Liver (tissue), 9 donors: ENCODE data around the gene RNF141. TPM values are rescaled to one million over a fixed set of nuclear protein-coding genes. Genes with fewer than 3 reads are reported as not detected.

ENCODE experiments used
- DNase-seq: peaks from one replicate; pipeline ENCODE4 v3.0.0-alpha.2; 2017; ENCODE audit warnings: low spot score
- H3K27ac ChIP-seq, 2 donors: one replicate each; pipeline ENCODE4 v1.7.0; 2013; ENCODE audit warnings: inconsistent platforms in 2 of 2, low read length in 2 of 2, control low read depth in 1 of 2, low read depth in 1 of 2, mild to moderate bottlenecking in 1 of 2
- H3K27me3 ChIP-seq, 4 donors: one replicate each; pipeline versions ENCODE4 v1.6.1 to v1.7.0; 2013; ENCODE audit warnings: low read length in 3 of 4, inconsistent platforms in 1 of 4, mild to moderate bottlenecking in 1 of 4, moderate library complexity in 1 of 4; ENCODE audit not compliant: control insufficient read depth in 4 of 4, insufficient read depth in 4 of 4
- H3K36me3 ChIP-seq, 4 donors: one replicate each; pipeline versions ENCODE4 v1.6.1 to v1.7.0; 2013; ENCODE audit warnings: low read length in 3 of 4, mild to moderate bottlenecking in 3 of 4, low read depth in 1 of 4, moderate library complexity in 1 of 4; ENCODE audit not compliant: control insufficient read depth in 4 of 4, insufficient read depth in 3 of 4
- H3K4me1 ChIP-seq, 4 donors: one replicate each; pipeline versions ENCODE4 v1.6.1 to v1.7.0; 2013; ENCODE audit warnings: low read length in 3 of 4, mild to moderate bottlenecking in 3 of 4, moderate library complexity in 1 of 4; ENCODE audit not compliant: control insufficient read depth in 4 of 4, insufficient read depth in 4 of 4
- H3K4me3 ChIP-seq, 3 donors: one replicate each; pipeline versions ENCODE4 v1.6.1 to v1.7.0; 2013; ENCODE audit warnings: low read length in 3 of 3, control low read depth in 1 of 3, low read depth in 1 of 3, mild to moderate bottlenecking in 1 of 3
- H3K9ac ChIP-seq, 2 donors: one replicate each; pipeline ENCODE4 v1.7.0; 2013; ENCODE audit warnings: low read length in 2 of 2, mild to moderate bottlenecking in 2 of 2, moderate library complexity in 2 of 2, control low read depth in 1 of 2, low read depth in 1 of 2
- H3K9me3 ChIP-seq, 4 donors: one replicate each; pipeline versions ENCODE4 v1.6.1 to v1.7.0; 2013; ENCODE audit warnings: low read length in 3 of 4; ENCODE audit not compliant: control insufficient read depth in 4 of 4
- FOXA1 ChIP-seq: IDR thresholded peaks from 2 replicates; pipeline ENCODE4 v1.6.1; 2016; ENCODE audit warnings: antibody characterized with exemption
- FOXA2 ChIP-seq: IDR thresholded peaks from 2 replicates; pipeline ENCODE4 v1.6.1; 2016; ENCODE audit warnings: antibody characterized with exemption
- HNF4G ChIP-seq: IDR thresholded peaks from 2 replicates; pipeline ENCODE4 v1.6.1; 2016; ENCODE audit warnings: antibody characterized with exemption
- JUND ChIP-seq, 2 donors: IDR thresholded peaks; 2 replicates each; pipeline ENCODE4 v1.6.1; 2016; ENCODE audit warnings: antibody characterized with exemption in 2 of 2
- NR2F2 ChIP-seq: IDR thresholded peaks from 2 replicates; pipeline ENCODE4 v1.6.1; 2016; ENCODE audit warnings: antibody characterized with exemption
- RAD21 ChIP-seq, 2 donors: IDR thresholded peaks; 2 replicates each; pipeline ENCODE4 v1.6.1; 2016; ENCODE audit warnings: antibody characterized with exemption in 2 of 2, mild to moderate bottlenecking in 2 of 2
- RXRA ChIP-seq, 2 donors: IDR thresholded peaks; 2 replicates each; pipeline ENCODE4 v1.6.1; 2017 to 2018; ENCODE audit warnings: antibody characterized with exemption in 2 of 2, mild to moderate bottlenecking in 1 of 2
- TAF1 ChIP-seq: conservative IDR thresholded peaks from 2 replicates; pipeline ENCODE4 v1.6.1; 2016; ENCODE audit warnings: antibody characterized with exemption, mild to moderate bottlenecking
- WGBS: extraction: QIAGEN DNeasy Blood & Tissue Kit; methylation state at CpG from one replicate; pipeline ENCODE4 v1.1.7; 2013; 5-methylcytosine and 5-hydroxymethylcytosine counted together
- polyA plus RNA-seq, 2 donors: library from polyadenylated mRNA; stranded (reverse) in 1 of 2; unstranded in 1 of 2; fragments of 200-250 nt in 1 of 2; fragments of >200 nt in 1 of 2; fragmentation: Nextera tagmentation in 1 of 2; extraction: Ambion mirVana in 1 of 2; gene quantifications; one replicate each; pipeline versions ENCODE4 v1.2.1 to v1.2.3, GENCODE V29; 2013 to 2015
- total RNA-seq, 2 donors: library from RNA; depleted of rRNA; stranded (reverse); fragments of >200 nt; gene quantifications; one replicate each; pipeline ENCODE4 v1.2.3, GENCODE V29; 2014
- TF ChIP-seq, protein P1 (sequence below): IDR thresholded peaks from 2 replicates; pipeline ENCODE4 v1.6.1; 2016; ENCODE audit warnings: antibody characterized with exemption
- TF ChIP-seq, protein P2 (sequence below): IDR thresholded peaks from 2 replicates; pipeline ENCODE4 v1.6.1; 2016; ENCODE audit warnings: antibody characterized with exemption, mild to moderate bottlenecking
- TF ChIP-seq, protein P3 (sequence below): fragments of 150-350 bp; IDR thresholded peaks from 2 replicates; pipeline ENCODE4 v1.5.1; 2017; ENCODE audit warnings: improper control_type of control experiment, low read depth, low read length; ENCODE audit not compliant: missing input control
- TF ChIP-seq, protein P4 (sequence below): IDR thresholded peaks from 2 replicates; pipeline ENCODE4 v1.6.1; 2016; ENCODE audit warnings: antibody characterized with exemption
- TF ChIP-seq, protein P5 (sequence below): IDR thresholded peaks from 2 replicates; pipeline ENCODE4 v1.6.1; 2016; ENCODE audit warnings: antibody characterized with exemption
- donor health status: healthy.
- donor health status: healthy.
- donor health status: healthy.
- donor health status: healthy.
- donor health status: healthy.

RNF141 gene
- total and polyA plus RNA-seq, 4 donors: 6.9 to 14.6 (median 13.0) TPM

DNA sequence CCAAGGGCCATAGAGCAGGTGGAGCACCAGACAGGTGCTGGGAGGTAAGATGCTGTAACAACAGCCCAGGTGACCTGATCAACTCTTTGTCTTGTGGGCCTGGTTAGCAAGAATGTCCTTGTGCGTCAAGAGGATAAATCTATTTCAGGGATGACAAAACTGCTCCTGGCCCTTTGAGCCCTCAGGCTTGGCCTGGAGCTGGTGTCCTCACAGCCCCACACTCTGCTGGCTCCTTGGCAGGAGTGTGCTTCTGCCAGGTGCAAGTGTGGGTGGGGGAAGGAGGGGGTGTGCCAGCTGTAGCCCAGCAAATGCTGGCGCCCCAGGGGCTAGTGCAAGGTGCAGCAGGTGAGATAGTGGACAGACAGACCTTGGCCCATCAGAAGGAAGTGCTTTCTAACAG lies 66.4 kb downstream of the RNF141 start:
- H3K9ac ChIP-seq: no peak overlapping the region
- no peak for DNase-seq
- H3K36me3 ChIP-seq: no peaks in the 10 kb centered on the region

DNA sequence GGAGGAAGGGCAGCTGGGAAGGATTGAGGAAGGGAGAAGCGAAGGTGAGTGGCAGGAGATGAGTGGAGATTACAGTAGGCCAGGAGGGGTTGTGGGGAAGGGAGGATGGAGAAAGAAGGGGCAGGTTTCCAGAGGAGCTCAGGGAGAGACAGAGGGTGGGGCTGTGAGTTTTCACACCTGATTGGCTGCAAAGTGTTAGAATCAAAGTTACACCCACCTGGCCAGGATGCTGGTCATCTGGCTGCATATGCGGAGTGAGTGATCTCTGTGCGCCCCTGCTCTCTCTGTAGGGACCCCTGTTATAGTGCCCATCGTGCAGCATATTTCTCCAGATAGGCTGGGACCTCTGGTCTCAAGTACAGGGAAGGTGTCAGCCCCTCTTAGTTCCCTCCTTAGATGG lies 67.6 kb downstream of the RNF141 start:
- TF ChIP-seq HNF4G (no peak), JUND (IDR thresholded peaks at IDR 0.05) (no peak), RAD21 (IDR thresholded peaks at IDR 0.05) (no peak), RXRA (IDR thresholded peaks at IDR 0.05) (no peak), NR2F2 (no peak)
- TF ChIP-seq, protein P1, sequence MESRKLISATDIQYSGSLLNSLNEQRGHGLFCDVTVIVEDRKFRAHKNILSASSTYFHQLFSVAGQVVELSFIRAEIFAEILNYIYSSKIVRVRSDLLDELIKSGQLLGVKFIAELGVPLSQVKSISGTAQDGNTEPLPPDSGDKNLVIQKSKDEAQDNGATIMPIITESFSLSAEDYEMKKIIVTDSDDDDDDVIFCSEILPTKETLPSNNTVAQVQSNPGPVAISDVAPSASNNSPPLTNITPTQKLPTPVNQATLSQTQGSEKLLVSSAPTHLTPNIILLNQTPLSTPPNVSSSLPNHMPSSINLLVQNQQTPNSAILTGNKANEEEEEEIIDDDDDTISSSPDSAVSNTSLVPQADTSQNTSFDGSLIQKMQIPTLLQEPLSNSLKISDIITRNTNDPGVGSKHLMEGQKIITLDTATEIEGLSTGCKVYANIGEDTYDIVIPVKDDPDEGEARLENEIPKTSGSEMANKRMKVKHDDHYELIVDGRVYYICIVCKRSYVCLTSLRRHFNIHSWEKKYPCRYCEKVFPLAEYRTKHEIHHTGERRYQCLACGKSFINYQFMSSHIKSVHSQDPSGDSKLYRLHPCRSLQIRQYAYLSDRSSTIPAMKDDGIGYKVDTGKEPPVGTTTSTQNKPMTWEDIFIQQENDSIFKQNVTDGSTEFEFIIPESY: no peak
- TF ChIP-seq, protein P2, sequence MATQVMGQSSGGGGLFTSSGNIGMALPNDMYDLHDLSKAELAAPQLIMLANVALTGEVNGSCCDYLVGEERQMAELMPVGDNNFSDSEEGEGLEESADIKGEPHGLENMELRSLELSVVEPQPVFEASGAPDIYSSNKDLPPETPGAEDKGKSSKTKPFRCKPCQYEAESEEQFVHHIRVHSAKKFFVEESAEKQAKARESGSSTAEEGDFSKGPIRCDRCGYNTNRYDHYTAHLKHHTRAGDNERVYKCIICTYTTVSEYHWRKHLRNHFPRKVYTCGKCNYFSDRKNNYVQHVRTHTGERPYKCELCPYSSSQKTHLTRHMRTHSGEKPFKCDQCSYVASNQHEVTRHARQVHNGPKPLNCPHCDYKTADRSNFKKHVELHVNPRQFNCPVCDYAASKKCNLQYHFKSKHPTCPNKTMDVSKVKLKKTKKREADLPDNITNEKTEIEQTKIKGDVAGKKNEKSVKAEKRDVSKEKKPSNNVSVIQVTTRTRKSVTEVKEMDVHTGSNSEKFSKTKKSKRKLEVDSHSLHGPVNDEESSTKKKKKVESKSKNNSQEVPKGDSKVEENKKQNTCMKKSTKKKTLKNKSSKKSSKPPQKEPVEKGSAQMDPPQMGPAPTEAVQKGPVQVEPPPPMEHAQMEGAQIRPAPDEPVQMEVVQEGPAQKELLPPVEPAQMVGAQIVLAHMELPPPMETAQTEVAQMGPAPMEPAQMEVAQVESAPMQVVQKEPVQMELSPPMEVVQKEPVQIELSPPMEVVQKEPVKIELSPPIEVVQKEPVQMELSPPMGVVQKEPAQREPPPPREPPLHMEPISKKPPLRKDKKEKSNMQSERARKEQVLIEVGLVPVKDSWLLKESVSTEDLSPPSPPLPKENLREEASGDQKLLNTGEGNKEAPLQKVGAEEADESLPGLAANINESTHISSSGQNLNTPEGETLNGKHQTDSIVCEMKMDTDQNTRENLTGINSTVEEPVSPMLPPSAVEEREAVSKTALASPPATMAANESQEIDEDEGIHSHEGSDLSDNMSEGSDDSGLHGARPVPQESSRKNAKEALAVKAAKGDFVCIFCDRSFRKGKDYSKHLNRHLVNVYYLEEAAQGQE: no peak
- TF ChIP-seq, protein P3, sequence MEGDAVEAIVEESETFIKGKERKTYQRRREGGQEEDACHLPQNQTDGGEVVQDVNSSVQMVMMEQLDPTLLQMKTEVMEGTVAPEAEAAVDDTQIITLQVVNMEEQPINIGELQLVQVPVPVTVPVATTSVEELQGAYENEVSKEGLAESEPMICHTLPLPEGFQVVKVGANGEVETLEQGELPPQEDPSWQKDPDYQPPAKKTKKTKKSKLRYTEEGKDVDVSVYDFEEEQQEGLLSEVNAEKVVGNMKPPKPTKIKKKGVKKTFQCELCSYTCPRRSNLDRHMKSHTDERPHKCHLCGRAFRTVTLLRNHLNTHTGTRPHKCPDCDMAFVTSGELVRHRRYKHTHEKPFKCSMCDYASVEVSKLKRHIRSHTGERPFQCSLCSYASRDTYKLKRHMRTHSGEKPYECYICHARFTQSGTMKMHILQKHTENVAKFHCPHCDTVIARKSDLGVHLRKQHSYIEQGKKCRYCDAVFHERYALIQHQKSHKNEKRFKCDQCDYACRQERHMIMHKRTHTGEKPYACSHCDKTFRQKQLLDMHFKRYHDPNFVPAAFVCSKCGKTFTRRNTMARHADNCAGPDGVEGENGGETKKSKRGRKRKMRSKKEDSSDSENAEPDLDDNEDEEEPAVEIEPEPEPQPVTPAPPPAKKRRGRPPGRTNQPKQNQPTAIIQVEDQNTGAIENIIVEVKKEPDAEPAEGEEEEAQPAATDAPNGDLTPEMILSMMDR: no peak
- TF ChIP-seq, protein P4, sequence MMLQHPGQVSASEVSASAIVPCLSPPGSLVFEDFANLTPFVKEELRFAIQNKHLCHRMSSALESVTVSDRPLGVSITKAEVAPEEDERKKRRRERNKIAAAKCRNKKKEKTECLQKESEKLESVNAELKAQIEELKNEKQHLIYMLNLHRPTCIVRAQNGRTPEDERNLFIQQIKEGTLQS: no peak
- H3K36me3 ChIP-seq: no peaks in the 10 kb centered on the region
- H3K9me3 ChIP-seq: no peaks in the 10 kb centered on the region
- H3K4me3 ChIP-seq: no peak overlapping the region
- H3K27ac ChIP-seq: no peak overlapping the region
- H3K27me3 ChIP-seq: no peaks in the 10 kb centered on the region
- no peak for DNase-seq
- WGBS: 91% methylated on average over 4 of the region's 4 CpGs
- H3K4me1 ChIP-seq: no peaks in the 10 kb centered on the region
- no peak overlapping the region for H3K9ac ChIP-seq

More for the DNA sequence above, 66.4 kb downstream of the RNF141 start:
- Histone ChIP-seq H3K27ac (no peak overlapping the region), H3K27me3 (no peaks in the 10 kb centered on the region), H3K9me3 (no peaks in the 10 kb centered on the region), H3K4me1 (no peaks in the 10 kb centered on the region), H3K4me3 (no peak overlapping the region)
- WGBS: 96% methylated on average over 2 of the region's 2 CpGs
- TF ChIP-seq FOXA1 (no peak), TAF1 (no peak), RXRA (IDR thresholded peaks at IDR 0.05) (no peak), NR2F2 (no peak), FOXA2 (no peak), RAD21 (IDR thresholded peaks at IDR 0.05) (no peak)
- TF ChIP-seq, protein P3: no peak
- TF ChIP-seq, protein P4: no peak
- TF ChIP-seq, protein P5, sequence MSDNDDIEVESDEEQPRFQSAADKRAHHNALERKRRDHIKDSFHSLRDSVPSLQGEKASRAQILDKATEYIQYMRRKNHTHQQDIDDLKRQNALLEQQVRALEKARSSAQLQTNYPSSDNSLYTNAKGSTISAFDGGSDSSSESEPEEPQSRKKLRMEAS: no peak
- TF ChIP-seq, protein P1: no peak
